ENCODE results near the gene RBM12.

The RBM12 gene

DNA sequence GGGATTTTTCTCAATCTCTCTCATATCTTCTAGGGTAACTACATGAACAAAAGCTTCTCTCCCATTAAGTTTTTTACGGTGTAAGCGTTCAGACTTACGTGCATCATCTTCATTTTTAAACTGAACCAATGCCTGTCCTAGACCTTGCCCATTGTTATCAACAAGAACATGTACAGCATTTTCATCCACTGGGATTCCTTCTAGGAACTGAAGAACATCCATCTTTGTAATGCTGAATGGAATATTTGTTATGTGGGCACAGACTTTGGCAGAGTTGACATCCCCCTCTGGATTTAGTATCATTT, 11.3 kb downstream of the RBM12 start:
- DNase-seq: no peak

GRCh38 chr20:35652641-35653429, 11.9 kb downstream of the RBM12 start:
- no peak for DNase-seq

DNA sequence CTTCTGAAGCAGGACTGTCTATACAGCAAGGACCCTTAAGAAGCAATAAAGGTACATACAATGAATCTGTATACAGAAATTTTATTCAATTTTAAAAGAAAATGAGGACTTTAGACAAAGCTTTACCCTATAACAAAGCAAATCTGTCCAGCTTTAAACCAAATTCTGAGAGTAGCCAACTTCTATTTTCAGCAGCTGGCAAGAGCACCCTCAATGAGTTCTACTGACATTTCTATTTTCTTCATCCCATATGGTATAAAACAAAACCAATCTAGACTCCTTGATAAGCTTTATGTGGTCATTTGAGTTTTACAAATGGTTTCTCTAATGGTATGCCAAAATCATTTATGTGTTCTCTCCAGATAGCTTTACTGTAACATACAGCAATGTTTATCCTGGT, 12.7 kb downstream of the RBM12 start:
- no peak for DNase-seq

DNA sequence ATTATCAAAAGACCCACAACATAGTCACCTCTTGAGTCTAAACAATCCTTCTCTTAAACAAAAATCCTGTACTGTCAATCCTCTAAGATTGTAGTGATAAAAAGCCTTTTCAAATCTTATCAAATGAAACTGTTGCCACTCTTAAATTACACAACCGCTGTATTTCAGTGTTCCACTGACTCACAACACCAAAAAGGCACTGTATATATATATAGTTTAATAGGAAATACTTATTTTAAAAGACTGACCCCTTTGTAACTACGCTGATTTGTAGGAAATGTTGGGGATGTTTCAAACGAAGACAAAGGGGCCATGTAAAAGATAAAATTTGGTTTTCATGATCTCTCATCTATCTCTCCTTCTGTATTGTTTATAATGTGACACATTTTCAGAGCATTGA, 14.1 kb downstream of the RBM12 start:
- DNase-seq: no peak

- no peak for DNase-seq
These were observed 15.9 kb downstream of the RBM12 start for GRCh38 chr20:35648836-35649235.

DNA sequence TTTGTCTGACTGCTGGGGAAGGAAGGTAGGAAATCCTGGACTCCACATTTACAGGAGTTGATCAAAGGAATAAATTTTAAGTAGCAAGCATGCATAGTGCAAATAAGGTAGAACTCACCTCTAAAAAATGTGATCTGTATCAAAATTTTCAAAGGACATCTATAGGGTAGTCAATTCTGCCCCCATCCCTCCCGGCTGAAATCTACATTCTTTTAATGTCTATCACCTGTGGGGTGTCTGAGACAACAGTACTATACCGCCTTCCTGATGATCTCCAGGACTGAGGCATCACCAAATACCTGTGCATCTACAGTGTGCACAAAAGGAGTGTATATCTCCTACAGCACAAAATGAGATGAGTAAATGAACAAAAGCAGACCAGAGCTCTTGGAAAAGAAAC, 19.9 kb downstream of the RBM12 start:
- no peak for DNase-seq

GRCh38 chr20:35643045-35643444, 21.7 kb downstream of the RBM12 start:
- no peak for DNase-seq

- peak; percentile 67 for DNase-seq
These were observed 23.0 kb downstream of the RBM12 start for GRCh38 chr20:35641743-35642142.

DNA sequence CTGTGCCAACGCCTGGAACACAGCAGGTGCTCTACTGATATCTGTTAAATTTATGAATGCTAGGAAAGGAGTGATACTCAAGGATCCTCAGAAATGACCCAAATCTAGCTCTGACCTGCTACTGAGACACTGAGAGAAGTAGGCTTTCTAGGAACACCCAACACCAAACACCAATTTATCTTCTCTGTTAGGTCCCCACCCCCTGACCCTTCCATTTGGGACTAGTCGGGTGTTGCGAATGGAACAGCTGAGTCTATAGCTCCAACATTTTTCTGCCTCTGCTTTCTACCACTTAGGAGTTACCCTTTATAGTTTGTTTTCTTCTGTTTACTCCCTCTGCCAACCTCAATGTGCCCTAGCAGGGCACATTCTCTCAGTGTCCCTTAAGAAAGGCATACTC, 24.0 kb downstream of the RBM12 start:
- no peak for DNase-seq

DNA sequence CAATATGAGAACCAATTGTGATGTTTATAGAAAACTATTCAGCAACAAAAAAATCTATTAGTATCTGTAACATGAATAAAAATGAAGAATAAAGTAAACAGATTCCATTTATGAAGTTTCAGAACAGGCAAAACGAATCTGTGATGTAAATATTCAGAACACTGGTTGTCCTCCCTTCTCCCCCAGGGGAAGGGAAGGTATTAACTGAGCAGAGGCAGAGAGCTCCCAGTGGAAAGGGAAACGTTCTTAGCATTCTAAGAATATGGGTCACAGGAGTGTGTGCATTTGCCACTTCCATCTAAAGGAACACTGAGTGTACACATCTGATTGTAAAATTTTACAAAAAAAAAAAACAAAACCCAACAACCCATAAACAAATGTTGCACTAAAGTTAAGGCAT, 25.9 kb downstream of the RBM12 start:
- no peak for DNase-seq

- DNase-seq: no peak
These were observed 27.4 kb downstream of the RBM12 start for GRCh38 chr20:35637276-35637675.

GRCh38 chr20:35636095-35636494, 28.6 kb downstream of the RBM12 start:
- DNase-seq: no peak

GRCh38 chr20:35635652-35636051, 29.0 kb downstream of the RBM12 start:
- no peak for DNase-seq

- DNase-seq: no peak
These were observed 32.1 kb downstream of the RBM12 start for GRCh38 chr20:35632539-35633115.

GRCh38 chr20:35630636-35631035, 34.1 kb downstream of the RBM12 start:
- DNase-seq: no peak

GRCh38 chr20:35629427-35630145, 35.1 kb downstream of the RBM12 start:
- DNase-seq: peak; percentile 68

DNA sequence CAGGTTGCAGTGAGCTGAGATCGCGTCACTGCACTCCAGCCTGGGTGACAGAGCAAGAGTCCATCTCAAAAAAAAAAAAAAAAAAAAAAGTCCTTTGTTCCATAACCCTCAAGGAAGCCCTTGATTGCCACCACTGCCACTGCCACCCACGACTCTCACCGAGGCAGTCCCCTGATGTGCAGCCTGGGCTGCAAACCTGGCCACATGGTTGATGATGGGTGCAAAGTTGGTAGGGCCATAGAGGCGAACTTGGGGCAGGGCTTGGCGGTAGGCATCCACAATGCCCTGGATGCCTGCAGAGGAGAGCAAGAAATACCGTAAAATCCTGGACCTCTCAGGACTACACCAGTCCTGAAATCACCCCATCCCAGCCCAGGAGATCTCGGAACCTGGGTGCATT, 37.6 kb downstream of the RBM12 start:
- DNase-seq: no peak

DNA sequence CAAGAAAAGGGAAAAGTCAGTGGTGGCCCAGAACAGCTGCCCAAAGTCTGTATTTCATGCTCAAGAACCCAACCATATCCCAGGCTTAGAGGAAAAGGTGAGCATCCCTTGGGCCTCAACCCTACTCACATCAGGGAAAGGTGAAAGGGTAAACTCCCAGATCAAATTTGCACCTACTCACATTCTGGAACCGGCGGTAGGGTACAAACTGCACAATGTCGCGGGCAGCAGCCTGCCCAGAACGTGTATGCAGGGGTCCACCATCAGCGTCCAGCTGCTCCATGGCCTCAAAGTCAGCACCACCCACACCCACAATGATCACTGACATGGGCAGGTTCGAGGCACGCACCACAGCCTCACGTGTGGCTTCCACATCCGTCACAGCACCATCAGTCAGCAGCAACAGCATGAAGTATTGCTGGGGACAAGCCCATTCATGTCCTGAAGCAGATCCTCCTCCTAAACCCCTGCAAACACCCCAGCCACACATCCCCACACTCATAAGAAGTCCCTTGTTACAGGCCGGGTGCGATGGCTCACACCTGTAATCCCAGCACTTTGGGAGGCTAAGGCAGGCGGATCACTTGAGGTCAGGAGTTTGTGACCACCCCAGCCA, 38.2 kb downstream of the RBM12 start:
- DNase-seq: no peak

DNA sequence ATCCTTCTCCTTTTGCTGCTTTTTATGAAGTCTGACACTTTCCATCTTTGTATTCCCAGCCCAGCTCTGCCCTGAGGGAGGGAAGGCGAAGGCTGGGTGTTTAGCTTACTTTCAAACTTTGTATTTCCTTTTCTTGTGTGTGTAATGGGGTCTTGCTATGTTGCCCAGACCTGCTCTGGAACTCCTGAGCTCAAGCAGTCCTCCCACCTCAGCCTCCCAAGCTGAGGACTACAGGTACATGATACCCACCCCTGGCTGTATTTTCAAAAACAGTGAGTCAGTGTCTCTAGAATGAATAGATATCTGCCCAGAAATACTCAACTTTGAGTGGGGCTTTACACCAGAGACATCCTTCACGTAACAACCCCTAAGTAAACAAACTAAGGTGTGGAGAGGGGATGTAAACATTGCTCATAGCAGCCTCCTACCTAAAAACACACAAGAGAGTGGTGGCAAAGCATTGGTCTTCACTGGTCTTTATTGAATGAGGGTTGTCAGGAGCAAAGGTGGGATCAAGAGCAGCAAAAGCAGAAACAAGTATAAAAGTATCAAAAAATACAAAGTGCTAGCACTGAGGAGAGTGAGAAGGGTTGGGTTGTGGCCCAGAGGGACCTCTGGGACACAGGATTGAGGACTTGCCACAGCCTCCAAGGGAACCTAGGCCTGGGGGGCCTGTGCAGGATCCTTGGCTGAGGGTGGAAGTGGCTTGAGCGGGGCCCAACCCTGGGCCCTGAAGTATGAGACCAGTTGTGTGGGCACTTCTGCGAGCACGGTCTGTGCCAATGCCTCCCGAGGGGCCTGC, 38.9 kb downstream of the RBM12 start:
- DNase-seq: no peak

DNA sequence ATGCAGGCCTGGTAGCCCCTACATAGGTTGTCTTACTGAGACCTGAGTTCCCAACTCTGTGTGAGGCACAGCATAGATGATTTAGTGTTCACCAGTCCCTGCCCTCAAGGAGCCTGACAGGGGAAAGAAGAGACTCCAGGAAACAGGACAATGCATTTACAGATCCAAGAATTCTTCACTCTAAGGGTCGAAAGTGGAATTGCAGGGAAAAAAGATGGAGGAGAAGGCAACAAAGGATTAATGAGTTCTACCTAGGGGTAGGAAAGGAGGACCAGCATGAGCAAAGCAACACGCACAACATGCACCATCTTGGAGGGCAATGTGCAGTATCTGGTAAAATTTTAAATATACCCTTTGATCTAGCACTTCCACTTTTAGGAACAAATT, 43.1 kb downstream of the RBM12 start:
- DNase-seq: no peak

DNA sequence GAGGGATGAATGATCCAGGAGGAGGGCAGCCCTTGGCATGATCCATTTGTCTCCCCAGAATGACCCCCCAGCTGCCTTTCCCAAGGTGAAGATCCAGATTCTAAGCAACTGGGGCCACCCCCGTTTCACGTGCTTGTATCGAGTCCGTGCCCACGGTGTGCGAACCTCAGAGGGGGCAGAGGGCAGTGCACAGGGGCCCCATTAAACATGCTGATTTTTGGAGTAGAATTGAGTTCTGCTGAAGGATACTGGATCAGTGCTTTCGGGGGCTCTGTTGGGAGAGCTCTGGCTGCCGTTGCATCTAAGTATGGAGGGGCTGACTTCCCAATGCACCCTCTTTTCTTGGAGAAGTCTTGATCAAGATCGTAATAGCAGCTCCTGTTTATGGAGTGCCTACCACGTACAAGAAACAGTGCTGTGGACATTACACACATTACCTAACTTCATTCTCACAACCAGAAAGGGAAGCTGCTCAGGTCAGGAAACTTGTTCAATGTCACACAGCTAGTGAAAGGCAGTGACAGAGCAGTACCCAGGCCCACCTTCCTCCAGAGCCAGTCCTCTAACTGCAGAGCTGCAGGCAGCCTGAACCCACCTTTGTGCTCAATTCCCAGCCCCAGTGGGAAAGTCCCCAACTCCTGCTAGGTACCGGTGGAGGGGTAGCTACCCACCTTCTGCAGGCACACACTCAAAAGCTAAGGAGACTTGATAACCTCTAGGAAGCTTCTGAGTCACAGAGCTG, 43.7 kb downstream of the RBM12 start:
- DNase-seq: no peak
